Ovary (tissue), 9 donors: ENCODE data around the gene CSK. TPM values are rescaled to one million over a fixed set of nuclear protein-coding genes. Genes with fewer than 3 reads are reported as not detected.

ENCODE experiments used
- DNase-seq, 5 donors: peaks; one replicate each; pipeline ENCODE4 v3.0.0-alpha.2; 2019 to 2020
- H3K27ac ChIP-seq, 2 donors: fragments of 200-600 bp; one replicate each; pipeline versions ENCODE4 v1.5.1 to v1.8.0; 2019 to 2022
- H3K27me3 ChIP-seq: fragments of 200-600 bp; one replicate; pipeline ENCODE4 v1.8.0; 2022
- H3K36me3 ChIP-seq: fragments of 200-600 bp; sonication (generic); one replicate; pipeline ENCODE4 v1.5.1; 2019
- H3K4me1 ChIP-seq: one replicate; pipeline ENCODE4 v1.8.1; 2013; ENCODE audit warnings: mild to moderate bottlenecking, moderate library complexity; ENCODE audit not compliant: insufficient read depth
- H3K4me3 ChIP-seq: fragments of 200-600 bp; sonication (generic); one replicate; pipeline ENCODE4 v1.5.1; 2017
- H3K9me3 ChIP-seq, 2 donors: fragments of 200-600 bp in 1 of 2; sonication (generic) in 1 of 2; one replicate each; pipeline versions ENCODE4 v1.5.1 to v1.8.1; 2013 to 2019; ENCODE audit warnings: mild to moderate bottlenecking in 1 of 2, moderate library complexity in 1 of 2
- CTCF ChIP-seq, 3 donors: fragments of 450-650 bp in 2 of 3; fragments of 200-600 bp in 1 of 3; IDR thresholded peaks; one replicate each; pipeline versions ENCODE4 v1.5.1 to v1.8.0; 2016 to 2022; ENCODE audit warnings: antibody characterized with exemption in 3 of 3, mild to moderate bottlenecking in 1 of 3
- EP300 ChIP-seq: sonication (generic); formaldehyde crosslinking; IDR thresholded peaks from one replicate; pipeline ENCODE4 v1.6.1; 2017; ENCODE audit warnings: antibody characterized with exemption
- POLR2A ChIP-seq: fragments of 450-650 bp; IDR thresholded peaks from one replicate; pipeline ENCODE4 v1.6.1; 2017; ENCODE audit warnings: antibody characterized with exemption, mild to moderate bottlenecking, moderate library complexity
- WGBS, 3 donors: extraction: QIAGEN DNeasy Blood & Tissue Kit in 1 of 3; methylation state at CpG; one replicate each; pipeline versions ENCODE4 v1.1.5 to v1.1.7; 2013 to 2017; 5-methylcytosine and 5-hydroxymethylcytosine counted together
- intact Hi-C, 4 donors: fragments of 100-400 bp; cut with DNase I; formaldehyde crosslinking; loops; one replicate each; pipeline versions ENCODE4 v1.11.0 to v1.15.1; 2022 to 2023
- polyA plus RNA-seq, 2 donors: library from polyadenylated mRNA; stranded (reverse); fragments of 200-250 nt in 1 of 2; fragments of 350-450 nt in 1 of 2; fragmentation: Illumina TruSeq in 1 of 2; extraction: RNeasy Lipid Tissue Mini Kit (QIAGEN cat#74804) in 1 of 2; gene quantifications; one replicate each; pipeline ENCODE4 v1.2.3, GENCODE V29; 2013 to 2014
- total RNA-seq, 7 donors: library from RNA; depleted of rRNA in 2 of 7; stranded (reverse); fragments of >200 nt in 2 of 7; fragmentation: NEBNext Ultra II Directional in 3 of 7; extraction: Animal tissue kit (Norgen Biotek cat#: 25700) in 3 of 7; gene quantifications; one replicate each; pipeline versions ENCODE4 v1.1.0 to v1.2.4, GENCODE V29; 2016 to 2023
- donor health status: DM: no; HTN: no; CAD: no; lungs with moderate emphysema.
- donor health status: DM: no; HTN: no; CAD: no.
- donor health status: Bipolar disorder and iron deficiency.
- donor health status: DM: yes; HTN: yes; CAD: no.
- donor health status: DM: no; HTN: no; CAD: no.
- donor health status: DM: yes; HTN: yes; CAD: no.

CSK gene
- total and polyA plus RNA-seq, 9 donors: 9.2 to 49.6 (median 41.1) TPM

GRCh38 chr15:74758736-74759135, 23.1 kb upstream of the CSK start:
- TF ChIP-seq POLR2A (no peak), EP300 (no peak), CTCF (IDR thresholded peaks at IDR 0.05) (no peak)
- H3K4me3 ChIP-seq: no peak overlapping the region
- H3K27me3 ChIP-seq: no peaks in the 10 kb centered on the region
- H3K36me3 ChIP-seq: no peaks in the 10 kb centered on the region
- intact Hi-C loops: no loop called here
- no peak for DNase-seq
- H3K4me1 ChIP-seq: no peaks in the 10 kb centered on the region
- no peak overlapping the region for H3K27ac ChIP-seq
- WGBS, 3 donors: 85 to 89% (median 86%) methylated on average over 8 of the region's 8 CpGs
- H3K9me3 ChIP-seq: no peaks in the 10 kb centered on the region

GRCh38 chr15:74762791-74763150, 19.1 kb upstream of the CSK start:
- TF ChIP-seq CTCF (IDR thresholded peaks at IDR 0.05) (no peak), EP300 (no peak), POLR2A (no peak)
- Histone ChIP-seq H3K9me3 (no peaks in the 10 kb centered on the region), H3K4me1 (no peaks in the 10 kb centered on the region), H3K27ac (no peak overlapping the region), H3K4me3 (no peak overlapping the region), H3K36me3 (no peaks in the 10 kb centered on the region), H3K27me3 (no peaks in the 10 kb centered on the region)
- 38 to 43% (median 41%) methylated on average over 6 of the region's 6 CpGs for WGBS, 3 donors
- intact Hi-C loops: loop anchor here in 3 of 4 donors (10.0 kb wide), 2 partner anchors 378 to 388 kb away; no protein-coding TSS in a partner anchor
- DNase-seq: no peak

- no peak for TF ChIP-seq CTCF (IDR thresholded peaks at IDR 0.05)
- no peak for TF ChIP-seq EP300
- TF ChIP-seq POLR2A: no peak
- no peak for DNase-seq
- 81 to 91% (median 83%) methylated on average over 15 of the region's 15 CpGs for WGBS, 3 donors
- Histone ChIP-seq H3K27ac (no peak overlapping the region), H3K27me3 (no peaks in the 10 kb centered on the region), H3K4me1 (no peaks in the 10 kb centered on the region), H3K4me3 (no peak overlapping the region), H3K9me3 (no peaks in the 10 kb centered on the region), H3K36me3 (no peaks in the 10 kb centered on the region)
- intact Hi-C loops: loop anchor here in 3 of 4 donors (10.0 kb wide), 2 partner anchors 379 to 389 kb away; no protein-coding TSS in a partner anchor
Observed at GRCh38 chr15:74763416-74763815, 18.5 kb upstream of the CSK start.

- no peak for TF ChIP-seq EP300
- TF ChIP-seq POLR2A: no peak
- no peak for TF ChIP-seq CTCF (IDR thresholded peaks at IDR 0.05)
- intact Hi-C loops: loop anchor here (2.0 to 10.0 kb wide), 6 partner anchors 130 to 395 kb away; no protein-coding TSS in a partner anchor
- Histone ChIP-seq H3K4me1 (no peaks in the 10 kb centered on the region), H3K4me3 (no peak overlapping the region), H3K9me3 (no peaks in the 10 kb centered on the region), H3K36me3 (no peaks in the 10 kb centered on the region), H3K27ac (no peak overlapping the region), H3K27me3 (no peaks in the 10 kb centered on the region)
- DNase-seq: no peak
- 78 to 79% (median 78%) methylated on average over 14 of the region's 14 CpGs for WGBS, 3 donors
Observed at GRCh38 chr15:74767167-74768098, 14.4 kb upstream of the CSK start.
